Liver (tissue), 9 donors: ENCODE results near the gene SKI. TPM values are rescaled to one million over a fixed set of nuclear protein-coding genes. Genes with fewer than 3 reads are reported as not detected.

Experiments
- DNase-seq: peaks from one replicate; pipeline ENCODE4 v3.0.0-alpha.2; 2017; ENCODE audit warnings: low spot score
- H3K27ac ChIP-seq, 2 donors: one replicate each; pipeline ENCODE4 v1.7.0; 2013; ENCODE audit warnings: inconsistent platforms in 2 of 2, low read length in 2 of 2, control low read depth in 1 of 2, low read depth in 1 of 2, mild to moderate bottlenecking in 1 of 2
- H3K27me3 ChIP-seq, 4 donors: one replicate each; pipeline versions ENCODE4 v1.6.1 to v1.7.0; 2013; ENCODE audit warnings: low read length in 3 of 4, inconsistent platforms in 1 of 4, mild to moderate bottlenecking in 1 of 4, moderate library complexity in 1 of 4; ENCODE audit not compliant: control insufficient read depth in 4 of 4, insufficient read depth in 4 of 4
- H3K36me3 ChIP-seq, 4 donors: one replicate each; pipeline versions ENCODE4 v1.6.1 to v1.7.0; 2013; ENCODE audit warnings: low read length in 3 of 4, mild to moderate bottlenecking in 3 of 4, low read depth in 1 of 4, moderate library complexity in 1 of 4; ENCODE audit not compliant: control insufficient read depth in 4 of 4, insufficient read depth in 3 of 4
- H3K4me1 ChIP-seq, 4 donors: one replicate each; pipeline versions ENCODE4 v1.6.1 to v1.7.0; 2013; ENCODE audit warnings: low read length in 3 of 4, mild to moderate bottlenecking in 3 of 4, moderate library complexity in 1 of 4; ENCODE audit not compliant: control insufficient read depth in 4 of 4, insufficient read depth in 4 of 4
- H3K4me3 ChIP-seq, 3 donors: one replicate each; pipeline versions ENCODE4 v1.6.1 to v1.7.0; 2013; ENCODE audit warnings: low read length in 3 of 3, control low read depth in 1 of 3, low read depth in 1 of 3, mild to moderate bottlenecking in 1 of 3
- H3K9ac ChIP-seq, 2 donors: one replicate each; pipeline ENCODE4 v1.7.0; 2013; ENCODE audit warnings: low read length in 2 of 2, mild to moderate bottlenecking in 2 of 2, moderate library complexity in 2 of 2, control low read depth in 1 of 2, low read depth in 1 of 2
- H3K9me3 ChIP-seq, 4 donors: one replicate each; pipeline versions ENCODE4 v1.6.1 to v1.7.0; 2013; ENCODE audit warnings: low read length in 3 of 4; ENCODE audit not compliant: control insufficient read depth in 4 of 4
- EGR1 ChIP-seq, 2 donors: IDR thresholded peaks; 2 replicates each; pipeline ENCODE4 v1.6.1; 2016 to 2018; ENCODE audit warnings: antibody characterized with exemption in 2 of 2, low read depth in 2 of 2
- FOXA1 ChIP-seq: IDR thresholded peaks from 2 replicates; pipeline ENCODE4 v1.6.1; 2016; ENCODE audit warnings: antibody characterized with exemption
- FOXA2 ChIP-seq: IDR thresholded peaks from 2 replicates; pipeline ENCODE4 v1.6.1; 2016; ENCODE audit warnings: antibody characterized with exemption
- GABPA ChIP-seq, 2 donors: IDR thresholded peaks in 1 of 2; conservative IDR thresholded peaks in 1 of 2; 2 replicates each; pipeline ENCODE4 v1.6.1; 2016; ENCODE audit warnings: antibody characterized with exemption in 2 of 2, mild to moderate bottlenecking in 1 of 2, moderate library complexity in 1 of 2
- HNF4G ChIP-seq: IDR thresholded peaks from 2 replicates; pipeline ENCODE4 v1.6.1; 2016; ENCODE audit warnings: antibody characterized with exemption
- JUND ChIP-seq, 2 donors: IDR thresholded peaks; 2 replicates each; pipeline ENCODE4 v1.6.1; 2016; ENCODE audit warnings: antibody characterized with exemption in 2 of 2
- RAD21 ChIP-seq, 2 donors: IDR thresholded peaks; 2 replicates each; pipeline ENCODE4 v1.6.1; 2016; ENCODE audit warnings: antibody characterized with exemption in 2 of 2, mild to moderate bottlenecking in 2 of 2
- YY1 ChIP-seq: IDR thresholded peaks from 2 replicates; pipeline ENCODE4 v1.6.1; 2016; ENCODE audit warnings: antibody characterized with exemption, mild to moderate bottlenecking
- WGBS: extraction: QIAGEN DNeasy Blood & Tissue Kit; methylation state at CpG from one replicate; pipeline ENCODE4 v1.1.7; 2013; 5-methylcytosine and 5-hydroxymethylcytosine counted together
- polyA plus RNA-seq, 2 donors: library from polyadenylated mRNA; stranded (reverse) in 1 of 2; unstranded in 1 of 2; fragments of 200-250 nt in 1 of 2; fragments of >200 nt in 1 of 2; fragmentation: Nextera tagmentation in 1 of 2; extraction: Ambion mirVana in 1 of 2; gene quantifications; one replicate each; pipeline versions ENCODE4 v1.2.1 to v1.2.3, GENCODE V29; 2013 to 2015
- total RNA-seq, 2 donors: library from RNA; depleted of rRNA; stranded (reverse); fragments of >200 nt; gene quantifications; one replicate each; pipeline ENCODE4 v1.2.3, GENCODE V29; 2014
- TF ChIP-seq, protein P1 (sequence below): IDR thresholded peaks from 2 replicates; pipeline ENCODE4 v1.6.1; 2016; ENCODE audit warnings: antibody characterized with exemption
- TF ChIP-seq, protein P2 (sequence below): IDR thresholded peaks from 2 replicates; pipeline ENCODE4 v1.6.1; 2016; ENCODE audit warnings: antibody characterized with exemption, mild to moderate bottlenecking
- TF ChIP-seq, protein P3 (sequence below): fragments of 150-350 bp; IDR thresholded peaks from 2 replicates; pipeline ENCODE4 v1.5.1; 2017; ENCODE audit warnings: improper control_type of control experiment, low read depth, low read length; ENCODE audit not compliant: missing input control
- TF ChIP-seq, protein P4 (sequence below): IDR thresholded peaks from 2 replicates; pipeline ENCODE4 v1.6.1; 2016; ENCODE audit warnings: antibody characterized with exemption
- donor health status: healthy.
- donor health status: healthy.
- donor health status: healthy.
- donor health status: healthy.
- donor health status: healthy.

The SKI gene
- total and polyA plus RNA-seq, 4 donors: 3.2 to 21.3 (median 19.5) TPM

DNA sequence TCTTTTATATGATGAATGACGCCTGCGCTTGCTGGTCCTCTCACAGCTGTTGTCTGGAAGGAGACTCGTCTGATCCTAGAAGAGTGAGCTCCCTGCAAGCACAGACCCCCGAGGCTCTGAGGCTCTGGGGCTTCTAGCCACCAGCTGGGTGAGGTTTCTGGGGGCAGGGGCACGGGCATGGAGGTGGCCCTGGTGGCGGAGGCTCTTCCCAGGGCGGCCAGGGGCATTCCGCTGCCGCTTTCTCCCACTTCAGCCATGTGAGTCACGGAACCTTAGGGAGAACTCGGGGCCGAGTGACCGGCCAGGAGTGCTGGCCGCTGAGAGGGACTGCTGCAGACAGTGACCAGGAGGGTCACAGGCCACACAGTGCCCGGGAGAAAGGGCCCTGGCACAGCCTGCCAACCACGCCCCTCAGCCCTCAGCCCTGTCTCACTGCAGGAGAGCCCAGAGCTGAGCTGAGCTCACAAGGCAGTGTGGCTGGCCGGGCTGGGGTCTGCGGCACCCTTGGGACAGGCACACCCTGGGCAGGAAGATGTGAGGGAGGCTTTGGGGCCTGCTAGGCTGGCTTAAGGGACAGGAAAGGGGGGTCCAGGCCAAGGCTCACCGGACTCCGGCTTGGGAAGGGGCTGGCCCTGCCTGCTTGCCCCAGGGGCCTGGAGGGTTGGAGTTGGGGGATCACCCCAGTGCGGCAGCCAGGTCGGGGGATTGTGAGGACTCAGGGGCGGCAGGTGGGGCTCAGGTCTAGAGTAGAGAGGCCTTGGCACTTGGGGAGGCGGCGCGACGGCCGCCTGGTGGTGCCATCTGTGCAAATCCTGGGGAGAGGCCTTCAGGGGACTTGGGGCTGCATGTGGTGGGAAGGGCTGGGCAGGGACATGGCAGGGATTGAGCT is 127.5 kb downstream of the SKI start:
- no peak overlapping the region for H3K4me3 ChIP-seq
- no peak overlapping the region for H3K27ac ChIP-seq
- WGBS: 87% methylated on average over 28 of the region's 28 CpGs
- H3K9ac ChIP-seq: no peak overlapping the region
- TF ChIP-seq EGR1 (IDR thresholded peaks at IDR 0.05; ENCODE audit: low read depth in 2 of 2) (no peak), HNF4G (no peak), JUND (IDR thresholded peaks at IDR 0.05) (no peak), FOXA2 (no peak), YY1 (no peak), GABPA (IDR thresholded peaks at IDR 0.05 in 1 of 2, conservative IDR thresholded peaks at IDR 0.05 in 1 of 2) (no peak)
- TF ChIP-seq, protein P1, sequence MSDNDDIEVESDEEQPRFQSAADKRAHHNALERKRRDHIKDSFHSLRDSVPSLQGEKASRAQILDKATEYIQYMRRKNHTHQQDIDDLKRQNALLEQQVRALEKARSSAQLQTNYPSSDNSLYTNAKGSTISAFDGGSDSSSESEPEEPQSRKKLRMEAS: no peak
- TF ChIP-seq, protein P2, sequence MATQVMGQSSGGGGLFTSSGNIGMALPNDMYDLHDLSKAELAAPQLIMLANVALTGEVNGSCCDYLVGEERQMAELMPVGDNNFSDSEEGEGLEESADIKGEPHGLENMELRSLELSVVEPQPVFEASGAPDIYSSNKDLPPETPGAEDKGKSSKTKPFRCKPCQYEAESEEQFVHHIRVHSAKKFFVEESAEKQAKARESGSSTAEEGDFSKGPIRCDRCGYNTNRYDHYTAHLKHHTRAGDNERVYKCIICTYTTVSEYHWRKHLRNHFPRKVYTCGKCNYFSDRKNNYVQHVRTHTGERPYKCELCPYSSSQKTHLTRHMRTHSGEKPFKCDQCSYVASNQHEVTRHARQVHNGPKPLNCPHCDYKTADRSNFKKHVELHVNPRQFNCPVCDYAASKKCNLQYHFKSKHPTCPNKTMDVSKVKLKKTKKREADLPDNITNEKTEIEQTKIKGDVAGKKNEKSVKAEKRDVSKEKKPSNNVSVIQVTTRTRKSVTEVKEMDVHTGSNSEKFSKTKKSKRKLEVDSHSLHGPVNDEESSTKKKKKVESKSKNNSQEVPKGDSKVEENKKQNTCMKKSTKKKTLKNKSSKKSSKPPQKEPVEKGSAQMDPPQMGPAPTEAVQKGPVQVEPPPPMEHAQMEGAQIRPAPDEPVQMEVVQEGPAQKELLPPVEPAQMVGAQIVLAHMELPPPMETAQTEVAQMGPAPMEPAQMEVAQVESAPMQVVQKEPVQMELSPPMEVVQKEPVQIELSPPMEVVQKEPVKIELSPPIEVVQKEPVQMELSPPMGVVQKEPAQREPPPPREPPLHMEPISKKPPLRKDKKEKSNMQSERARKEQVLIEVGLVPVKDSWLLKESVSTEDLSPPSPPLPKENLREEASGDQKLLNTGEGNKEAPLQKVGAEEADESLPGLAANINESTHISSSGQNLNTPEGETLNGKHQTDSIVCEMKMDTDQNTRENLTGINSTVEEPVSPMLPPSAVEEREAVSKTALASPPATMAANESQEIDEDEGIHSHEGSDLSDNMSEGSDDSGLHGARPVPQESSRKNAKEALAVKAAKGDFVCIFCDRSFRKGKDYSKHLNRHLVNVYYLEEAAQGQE: no peak
- TF ChIP-seq, protein P3, sequence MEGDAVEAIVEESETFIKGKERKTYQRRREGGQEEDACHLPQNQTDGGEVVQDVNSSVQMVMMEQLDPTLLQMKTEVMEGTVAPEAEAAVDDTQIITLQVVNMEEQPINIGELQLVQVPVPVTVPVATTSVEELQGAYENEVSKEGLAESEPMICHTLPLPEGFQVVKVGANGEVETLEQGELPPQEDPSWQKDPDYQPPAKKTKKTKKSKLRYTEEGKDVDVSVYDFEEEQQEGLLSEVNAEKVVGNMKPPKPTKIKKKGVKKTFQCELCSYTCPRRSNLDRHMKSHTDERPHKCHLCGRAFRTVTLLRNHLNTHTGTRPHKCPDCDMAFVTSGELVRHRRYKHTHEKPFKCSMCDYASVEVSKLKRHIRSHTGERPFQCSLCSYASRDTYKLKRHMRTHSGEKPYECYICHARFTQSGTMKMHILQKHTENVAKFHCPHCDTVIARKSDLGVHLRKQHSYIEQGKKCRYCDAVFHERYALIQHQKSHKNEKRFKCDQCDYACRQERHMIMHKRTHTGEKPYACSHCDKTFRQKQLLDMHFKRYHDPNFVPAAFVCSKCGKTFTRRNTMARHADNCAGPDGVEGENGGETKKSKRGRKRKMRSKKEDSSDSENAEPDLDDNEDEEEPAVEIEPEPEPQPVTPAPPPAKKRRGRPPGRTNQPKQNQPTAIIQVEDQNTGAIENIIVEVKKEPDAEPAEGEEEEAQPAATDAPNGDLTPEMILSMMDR: no peak
- TF ChIP-seq, protein P4, sequence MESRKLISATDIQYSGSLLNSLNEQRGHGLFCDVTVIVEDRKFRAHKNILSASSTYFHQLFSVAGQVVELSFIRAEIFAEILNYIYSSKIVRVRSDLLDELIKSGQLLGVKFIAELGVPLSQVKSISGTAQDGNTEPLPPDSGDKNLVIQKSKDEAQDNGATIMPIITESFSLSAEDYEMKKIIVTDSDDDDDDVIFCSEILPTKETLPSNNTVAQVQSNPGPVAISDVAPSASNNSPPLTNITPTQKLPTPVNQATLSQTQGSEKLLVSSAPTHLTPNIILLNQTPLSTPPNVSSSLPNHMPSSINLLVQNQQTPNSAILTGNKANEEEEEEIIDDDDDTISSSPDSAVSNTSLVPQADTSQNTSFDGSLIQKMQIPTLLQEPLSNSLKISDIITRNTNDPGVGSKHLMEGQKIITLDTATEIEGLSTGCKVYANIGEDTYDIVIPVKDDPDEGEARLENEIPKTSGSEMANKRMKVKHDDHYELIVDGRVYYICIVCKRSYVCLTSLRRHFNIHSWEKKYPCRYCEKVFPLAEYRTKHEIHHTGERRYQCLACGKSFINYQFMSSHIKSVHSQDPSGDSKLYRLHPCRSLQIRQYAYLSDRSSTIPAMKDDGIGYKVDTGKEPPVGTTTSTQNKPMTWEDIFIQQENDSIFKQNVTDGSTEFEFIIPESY: no peak
- no peaks in the 10 kb centered on the region for H3K36me3 ChIP-seq
- H3K9me3 ChIP-seq: no peaks in the 10 kb centered on the region
- H3K27me3 ChIP-seq: no peaks in the 10 kb centered on the region
- H3K4me1 ChIP-seq: no peaks in the 10 kb centered on the region
- DNase-seq: no peak

DNA sequence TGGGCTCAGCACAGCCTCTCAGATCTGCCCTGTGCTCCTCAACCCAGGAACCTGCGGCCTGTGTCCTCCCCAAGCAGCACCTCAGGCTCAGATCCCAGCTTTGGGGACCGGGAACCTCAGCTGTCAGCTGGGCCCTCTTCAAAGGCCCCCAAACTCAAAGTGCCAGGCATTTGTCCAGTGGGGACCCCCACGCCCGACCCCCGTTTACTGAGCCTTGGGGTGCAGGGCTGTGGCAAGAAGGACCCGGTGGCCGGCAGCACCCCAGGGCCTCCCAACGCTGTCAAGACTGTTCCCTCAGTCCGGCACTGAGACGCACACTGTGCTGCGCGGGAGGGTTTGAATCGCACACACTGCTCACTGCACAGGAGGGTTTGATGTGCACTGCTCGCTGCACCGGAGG is 128.3 kb downstream of the SKI start:
- TF ChIP-seq FOXA1: no peak
- no peak for TF ChIP-seq RAD21 (IDR thresholded peaks at IDR 0.05)
- no peak overlapping the region for H3K9ac ChIP-seq
- no peaks in the 10 kb centered on the region for H3K4me1 ChIP-seq
- H3K27ac ChIP-seq: no peak overlapping the region
- H3K27me3 ChIP-seq: no peaks in the 10 kb centered on the region
- H3K9me3 ChIP-seq: no peaks in the 10 kb centered on the region
- no peak for DNase-seq
- WGBS: 93% methylated on average over 15 of the region's 15 CpGs
- H3K36me3 ChIP-seq: no peaks in the 10 kb centered on the region
- no peak overlapping the region for H3K4me3 ChIP-seq
